Choroid plexus epithelial cell (primary cell): Measurements from ENCODE around the gene FGGY.

Experiments
- DNase-seq: peaks from one replicate; pipeline ENCODE4 v3.0.0-alpha.2; 2010; ENCODE audit warnings: low read depth
- H3K4me3 ChIP-seq: 2 replicates; pipeline ENCODE4 v1.5.1; 2011; ENCODE audit warnings: low read depth, mild to moderate bottlenecking, control low read depth, low read length, moderate library complexity
- CTCF ChIP-seq: conservative IDR thresholded peaks from 2 replicates; pipeline ENCODE4 v1.5.1; 2011; ENCODE audit warnings: low read depth, mild to moderate bottlenecking, control low read depth, inconsistent platforms, low read length, moderate library complexity

Gene FGGY

DNA sequence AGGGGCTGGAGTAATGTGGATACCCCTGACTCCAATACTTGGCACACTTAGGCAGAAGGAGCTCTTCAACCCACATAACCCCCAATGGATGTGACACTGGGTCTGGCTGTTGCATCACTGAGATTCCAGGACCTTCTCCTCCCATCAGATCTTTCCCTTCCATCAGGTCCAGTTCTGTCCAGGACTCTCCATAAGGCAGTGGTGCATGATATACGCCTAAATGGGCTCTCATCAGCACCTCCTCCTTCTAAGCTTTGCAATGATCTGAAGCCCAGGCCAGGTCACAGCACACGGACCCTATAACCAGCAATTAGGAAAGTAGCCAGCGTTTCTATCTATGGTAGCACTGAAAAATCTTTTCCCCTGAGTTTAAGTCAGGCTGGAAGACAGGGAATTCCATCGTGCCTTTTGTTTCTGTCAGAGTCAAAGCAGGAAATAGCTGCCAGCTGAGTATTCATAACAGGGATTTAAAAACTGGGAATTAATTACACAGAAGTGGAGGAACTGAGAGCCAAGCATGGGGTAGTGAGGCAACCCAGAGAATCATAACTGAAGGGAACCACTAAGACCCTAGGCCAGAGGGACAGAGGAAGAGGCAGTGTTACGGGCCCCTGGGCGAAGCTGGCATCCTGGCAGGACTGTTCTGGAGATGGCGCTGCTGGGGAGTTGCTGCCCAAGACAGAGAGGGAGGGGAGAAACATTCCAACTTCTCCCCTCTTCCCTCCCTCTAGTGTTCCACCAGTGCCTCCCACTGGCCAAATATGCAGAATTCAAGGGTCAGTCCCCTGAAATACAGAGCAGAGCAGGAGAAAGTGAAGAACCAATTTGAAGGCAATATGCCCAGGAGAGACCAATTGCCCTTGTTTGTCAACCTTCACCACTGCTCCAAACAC is 480.3 kb downstream of the FGGY start:
- peak; percentile 22 for TF ChIP-seq CTCF
- H3K4me3 ChIP-seq = no peak overlapping the region
- peak; percentile 12 for DNase-seq

GRCh38 chr1:59779949-59780348 is 483.1 kb downstream of the FGGY start:
- no peak for DNase-seq
- no peak overlapping the region for H3K4me3 ChIP-seq
- TF ChIP-seq CTCF = no peak

DNA sequence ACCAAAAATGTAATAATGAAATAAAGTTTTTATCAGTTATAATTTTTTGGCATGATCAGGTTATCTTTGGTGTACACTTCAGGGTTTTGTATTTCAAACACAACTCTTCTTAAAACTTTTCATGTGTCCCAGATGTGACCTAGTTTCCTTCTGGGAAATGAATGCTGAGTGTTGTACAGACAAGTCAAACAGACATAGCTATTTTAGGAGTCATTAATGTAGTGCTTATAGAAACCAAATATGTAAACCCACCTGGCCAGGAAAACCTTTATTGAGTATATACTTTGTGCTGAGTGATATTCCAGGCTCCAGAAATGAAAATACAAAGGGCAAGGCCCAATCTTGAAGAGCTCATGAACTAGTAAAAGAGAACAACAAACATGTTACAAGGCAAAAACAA is 491.9 kb downstream of the FGGY start:
- H3K4me3 ChIP-seq = no peak overlapping the region
- DNase-seq = peak; percentile 14
- no peak for TF ChIP-seq CTCF

GRCh38 chr1:59798600-59798999 is 501.7 kb downstream of the FGGY start:
- no peak for DNase-seq
- TF ChIP-seq CTCF = no peak
- H3K4me3 ChIP-seq = no peak overlapping the region

GRCh38 chr1:59803458-59804038 is 506.7 kb downstream of the FGGY start:
- H3K4me3 ChIP-seq = no peak overlapping the region
- no peak for TF ChIP-seq CTCF
- no peak for DNase-seq

DNA sequence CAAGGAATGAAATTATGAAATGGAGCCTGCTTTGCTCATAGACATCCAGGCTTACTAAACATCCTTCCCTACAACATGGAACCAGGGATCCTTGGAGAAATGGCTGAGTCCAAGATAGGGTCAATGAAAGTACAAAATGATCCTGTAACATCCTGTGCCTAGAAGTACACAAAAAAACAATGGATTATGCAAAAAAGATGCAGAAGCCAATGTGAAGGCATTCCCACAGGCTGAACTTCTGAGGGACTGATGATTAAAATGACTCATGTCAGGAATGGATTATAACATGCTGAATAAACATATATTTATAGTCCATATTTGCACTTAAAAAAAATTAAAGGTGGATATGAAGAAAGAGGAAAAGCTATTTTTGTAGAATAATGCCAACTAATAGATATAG is 507.4 kb downstream of the FGGY start:
- DNase-seq = no peak
- TF ChIP-seq CTCF = no peak
- H3K4me3 ChIP-seq = no peak overlapping the region
